RWPE2 (cell line): Measurements from ENCODE around the gene ZAP70.

Source experiments
- ATAC-seq: fragments of 200-7000 bp; cut with Tn5 transposase; 3 replicates; pipeline ENCODE4 v1.9.1; 2021; ENCODE audit warnings: low read depth
- DNase-seq: peaks from one replicate; pipeline ENCODE4 v3.0.0-alpha.2; 2020; ENCODE audit warnings: low spot score
- H3K27ac ChIP-seq: fragments of 450-650 bp; 2 replicates; pipeline ENCODE4 v1.5.1; 2017; ENCODE audit warnings: mild to moderate bottlenecking; ENCODE audit not compliant: poor library complexity, severe bottlenecking
- H3K27me3 ChIP-seq: fragments of 250-450 bp; sonication (Bioruptor Pico); 2 replicates; pipeline ENCODE4 v1.5.1; 2021; ENCODE audit warnings: mild to moderate bottlenecking, moderate library complexity; ENCODE audit not compliant: insufficient read depth, poor library complexity, severe bottlenecking
- H3K36me3 ChIP-seq: fragments of 250-450 bp; sonication (Bioruptor Pico); 2 replicates; pipeline ENCODE4 v1.5.1; 2020; ENCODE audit warnings: low read depth, mild to moderate bottlenecking, moderate library complexity
- H3K4me1 ChIP-seq: fragments of 250-450 bp; sonication (Bioruptor Pico); 2 replicates; pipeline ENCODE4 v1.5.1; 2021; ENCODE audit warnings: mild to moderate bottlenecking, moderate library complexity; ENCODE audit not compliant: insufficient read depth, poor library complexity, severe bottlenecking
- H3K4me3 ChIP-seq: fragments of 250-450 bp; sonication (Bioruptor Pico); 2 replicates; pipeline ENCODE4 v1.5.1; 2021; ENCODE audit warnings: mild to moderate bottlenecking, moderate library complexity; ENCODE audit not compliant: severe bottlenecking
- H3K9me3 ChIP-seq: fragments of 250-450 bp; sonication (Bioruptor Pico); 2 replicates; pipeline ENCODE4 v1.5.1; 2021; ENCODE audit warnings: mild to moderate bottlenecking, moderate library complexity; ENCODE audit not compliant: severe bottlenecking
- CTCF ChIP-seq: fragments of 450-650 bp; IDR thresholded peaks from one replicate; pipeline ENCODE4 v1.5.1; 2017; ENCODE audit warnings: mild to moderate bottlenecking, moderate library complexity; ENCODE audit not compliant: poor library complexity, severe bottlenecking

ZAP70 gene

GRCh38 chr2:97750017-97750416 is 36.6 kb downstream of the ZAP70 start:
- ATAC-seq (no peak), DNase-seq (peak; percentile 25)
- no peaks in the 10 kb centered on the region for H3K9me3 ChIP-seq
- peaks cover 20% of the 10 kb centered on the region for H3K4me1 ChIP-seq
- no peaks in the 10 kb centered on the region for H3K36me3 ChIP-seq
- H3K27me3 ChIP-seq = no peaks in the 10 kb centered on the region
- no peak overlapping the region for H3K27ac ChIP-seq
- no peak for TF ChIP-seq CTCF
- no peak overlapping the region for H3K4me3 ChIP-seq

GRCh38 chr2:97751752-97752151 is 38.4 kb downstream of the ZAP70 start:
- ATAC-seq (peak; percentile 44; the same call in 2 of the 3 replicates), DNase-seq (peak; percentile 8)
- Histone ChIP-seq H3K4me1 (peaks cover 20% of the 10 kb centered on the region), H3K36me3 (peaks cover 8% of the 10 kb centered on the region; the same call in 1 of the 2 replicates), H3K4me3 (no peak overlapping the region), H3K27ac (no peak overlapping the region), H3K27me3 (no peaks in the 10 kb centered on the region), H3K9me3 (no peaks in the 10 kb centered on the region)
- TF ChIP-seq CTCF = no peak

- Histone ChIP-seq H3K27ac (peak overlapping the region; percentile 34), H3K36me3 (peaks cover 15% of the 10 kb centered on the region; the same call in 1 of the 2 replicates), H3K4me3 (no peak overlapping the region), H3K9me3 (no peaks in the 10 kb centered on the region), H3K27me3 (no peaks in the 10 kb centered on the region), H3K4me1 (peaks cover 20% of the 10 kb centered on the region)
- DNase-seq = no peak
- peak; percentile 80 for ATAC-seq
- no peak for TF ChIP-seq CTCF
Observed at GRCh38 chr2:97752342-97753334, 39.3 kb downstream of the ZAP70 start.

- Histone ChIP-seq H3K4me1 (peaks cover 20% of the 10 kb centered on the region), H3K27ac (no peak overlapping the region), H3K36me3 (peaks cover 23% of the 10 kb centered on the region), H3K4me3 (no peak overlapping the region), H3K27me3 (no peaks in the 10 kb centered on the region), H3K9me3 (no peaks in the 10 kb centered on the region)
- no peak for DNase-seq
- no peak for TF ChIP-seq CTCF
- ATAC-seq = no peak
Observed at GRCh38 chr2:97754690-97755346, 41.4 kb downstream of the ZAP70 start.
